Omental fat pad (tissue), 4 donors: ENCODE measurements around the gene CLCN3. TPM values are rescaled to one million over a fixed set of nuclear protein-coding genes. Genes with fewer than 3 reads are reported as not detected.

Experiments used
- ATAC-seq: fragments of 150-250 bp; one replicate; pipeline ENCODE4 v1.9.1; 2016; ENCODE audit warnings: mild to moderate bottlenecking, moderate library complexity; ENCODE audit not compliant: low FRiP score
- DNase-seq: peaks from one replicate; pipeline ENCODE4 v3.0.0-alpha.2; 2019; ENCODE audit warnings: low spot score
- total RNA-seq, 4 donors: library from RNA; depleted of rRNA; stranded (reverse); fragments of >200 nt; gene quantifications; one replicate each; pipeline ENCODE4 v1.1.0, GENCODE V29; 2016
- TF ChIP-seq, protein P1 (sequence below), 3 donors: fragments of 450-650 bp; IDR thresholded peaks; one replicate each; pipeline ENCODE4 v1.5.1; 2016 to 2017; ENCODE audit warnings: antibody characterized with exemption in 3 of 3, mild to moderate bottlenecking in 3 of 3, moderate library complexity in 2 of 3

Gene CLCN3
- total RNA-seq, 4 donors from 2014 or later: 18.3 to 30.6 (median 30.1) TPM

DNA sequence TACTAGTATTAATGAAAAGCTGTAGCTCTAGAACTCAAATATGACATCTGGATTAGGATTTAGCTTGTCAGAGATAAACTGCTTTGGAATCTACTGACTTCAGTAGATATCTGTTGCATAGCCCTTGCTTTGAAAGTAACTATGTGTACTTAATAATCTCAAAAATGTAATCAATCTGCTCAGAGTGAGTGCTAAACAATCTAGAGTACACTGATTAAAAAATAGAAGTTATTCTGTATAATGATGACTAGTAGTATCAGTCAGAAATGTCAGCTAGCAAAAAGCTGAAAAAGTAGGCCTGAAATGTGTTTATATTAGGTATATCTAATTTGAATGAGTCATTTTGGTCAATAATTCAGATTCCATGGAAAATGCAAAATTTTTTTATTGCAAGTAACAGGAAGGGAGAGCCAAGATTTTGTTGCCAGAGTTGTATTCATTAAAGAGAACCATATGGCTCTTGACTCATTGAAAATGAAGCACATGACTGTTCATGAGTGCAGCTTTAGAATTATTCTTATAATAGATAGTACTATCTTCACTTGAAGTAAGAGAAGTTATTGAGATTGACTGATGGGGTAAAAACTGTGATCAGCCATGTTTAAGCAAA, 20.0 kb downstream of the CLCN3 start:
- TF ChIP-seq, protein P1, sequence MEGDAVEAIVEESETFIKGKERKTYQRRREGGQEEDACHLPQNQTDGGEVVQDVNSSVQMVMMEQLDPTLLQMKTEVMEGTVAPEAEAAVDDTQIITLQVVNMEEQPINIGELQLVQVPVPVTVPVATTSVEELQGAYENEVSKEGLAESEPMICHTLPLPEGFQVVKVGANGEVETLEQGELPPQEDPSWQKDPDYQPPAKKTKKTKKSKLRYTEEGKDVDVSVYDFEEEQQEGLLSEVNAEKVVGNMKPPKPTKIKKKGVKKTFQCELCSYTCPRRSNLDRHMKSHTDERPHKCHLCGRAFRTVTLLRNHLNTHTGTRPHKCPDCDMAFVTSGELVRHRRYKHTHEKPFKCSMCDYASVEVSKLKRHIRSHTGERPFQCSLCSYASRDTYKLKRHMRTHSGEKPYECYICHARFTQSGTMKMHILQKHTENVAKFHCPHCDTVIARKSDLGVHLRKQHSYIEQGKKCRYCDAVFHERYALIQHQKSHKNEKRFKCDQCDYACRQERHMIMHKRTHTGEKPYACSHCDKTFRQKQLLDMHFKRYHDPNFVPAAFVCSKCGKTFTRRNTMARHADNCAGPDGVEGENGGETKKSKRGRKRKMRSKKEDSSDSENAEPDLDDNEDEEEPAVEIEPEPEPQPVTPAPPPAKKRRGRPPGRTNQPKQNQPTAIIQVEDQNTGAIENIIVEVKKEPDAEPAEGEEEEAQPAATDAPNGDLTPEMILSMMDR (IDR thresholded peaks at IDR 0.05): no peak
- ATAC-seq: no peak
- DNase-seq: no peak

DNA sequence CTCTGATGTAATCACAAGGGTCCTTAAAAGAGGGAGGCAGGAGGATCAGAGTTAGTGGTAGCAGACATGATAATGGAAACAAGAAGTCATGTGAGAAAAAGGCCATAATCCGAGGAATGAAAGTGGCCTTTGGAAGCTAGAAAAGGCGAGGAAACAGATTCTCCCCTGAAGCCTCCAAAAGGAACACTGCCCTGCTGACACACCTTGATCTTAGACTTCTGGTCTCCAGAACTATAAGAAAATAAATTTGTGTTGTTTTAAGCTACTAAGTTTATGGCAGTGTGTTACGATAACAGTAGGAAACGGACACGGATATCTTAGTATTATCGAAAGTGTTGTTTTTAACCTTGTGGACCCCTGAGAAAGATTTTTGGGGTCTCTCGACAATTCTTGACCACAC, 24.4 kb downstream of the CLCN3 start:
- TF ChIP-seq, protein P1 (IDR thresholded peaks at IDR 0.05): no peak
- DNase-seq (no peak), ATAC-seq (no peak)

DNA sequence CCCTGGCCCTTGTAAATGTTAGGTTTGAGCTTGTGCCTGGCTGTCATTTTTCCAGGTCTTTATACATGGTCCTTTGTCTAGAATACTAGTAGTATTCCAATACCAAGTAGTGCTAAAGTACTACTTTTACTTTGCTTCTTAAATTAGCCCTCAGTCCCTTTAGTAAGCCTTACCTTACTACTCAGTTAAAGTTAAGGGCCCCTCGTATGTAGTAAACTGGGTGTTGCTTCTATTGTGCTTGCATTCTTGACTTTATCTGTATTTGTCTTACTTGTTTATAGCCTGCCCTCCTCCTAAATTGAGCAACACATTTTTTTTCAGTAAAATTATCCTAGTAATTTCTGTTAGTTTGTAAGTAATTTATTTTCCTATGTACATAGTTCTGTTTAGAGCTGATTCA, 25.2 kb downstream of the CLCN3 start:
- DNase-seq (no peak), ATAC-seq (no peak)
- TF ChIP-seq, protein P1 (IDR thresholded peaks at IDR 0.05): no peak

DNA sequence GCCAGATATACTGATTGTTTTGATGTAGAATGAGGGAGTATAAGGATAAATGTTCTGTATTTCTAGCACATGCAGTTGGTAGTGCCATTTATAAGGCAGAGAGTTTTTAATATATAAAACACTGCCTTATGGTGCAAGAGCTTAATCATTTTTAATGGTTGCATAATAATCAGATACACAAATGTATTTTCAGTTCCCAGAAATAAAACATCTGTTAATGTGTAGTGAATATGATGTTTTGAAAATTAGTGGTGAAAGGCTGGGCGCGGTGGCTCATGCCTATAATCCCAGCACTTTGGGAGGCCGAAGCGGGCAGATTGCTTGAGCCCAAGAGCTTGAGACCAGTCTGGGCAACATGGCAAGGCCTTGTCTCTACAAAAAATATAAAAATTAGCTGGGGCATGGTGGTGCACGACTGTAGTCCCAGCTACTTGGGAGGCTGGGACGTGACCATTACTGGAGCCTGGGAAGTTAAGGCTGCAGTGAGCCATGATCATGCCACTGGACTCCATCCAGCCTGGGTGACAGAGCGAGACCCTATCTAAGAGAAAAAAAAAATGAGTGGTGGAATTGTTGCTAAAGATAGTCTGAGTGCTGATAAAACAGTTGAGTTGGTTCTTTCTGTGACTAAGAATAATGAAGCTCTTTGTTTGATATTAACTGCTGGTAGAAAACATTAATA, 29.3 kb downstream of the CLCN3 start:
- DNase-seq: no peak
- ATAC-seq: no peak
- TF ChIP-seq, protein P1 (IDR thresholded peaks at IDR 0.05): no peak

DNA sequence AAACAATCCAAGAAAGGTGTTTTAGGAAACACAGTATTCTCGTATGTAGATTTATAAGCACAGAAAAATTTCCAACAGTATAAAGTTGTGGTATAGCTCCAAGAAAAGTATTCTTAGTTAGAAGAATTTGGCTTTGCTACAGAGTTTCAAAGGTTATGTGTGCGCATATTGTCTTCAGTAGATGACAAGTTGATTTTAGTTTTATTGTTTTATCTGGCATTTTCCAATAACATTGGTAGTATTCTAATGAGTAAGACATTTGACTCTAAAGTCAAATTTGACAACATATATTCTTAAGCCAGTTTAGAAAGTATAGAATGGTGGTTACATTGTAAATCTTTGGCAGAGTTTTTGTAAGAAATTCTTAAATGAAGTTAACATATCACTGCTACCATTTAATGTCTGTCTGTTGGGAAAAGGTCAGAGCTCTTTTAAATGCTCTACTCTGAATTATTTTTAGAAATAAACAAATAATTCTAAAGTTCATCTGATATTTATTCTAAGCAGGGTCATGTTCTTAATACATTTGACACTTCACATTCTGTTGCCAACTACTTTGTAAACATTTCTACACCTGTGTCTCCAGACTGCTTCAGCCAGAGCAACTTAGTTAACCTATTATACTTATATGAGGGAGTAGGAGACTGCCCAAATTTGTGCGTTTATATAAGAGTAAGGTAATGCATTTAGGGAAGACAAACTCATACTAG, 30.0 kb downstream of the CLCN3 start:
- DNase-seq (no peak), ATAC-seq (no peak)
- TF ChIP-seq, protein P1 (IDR thresholded peaks at IDR 0.05): no peak

DNA sequence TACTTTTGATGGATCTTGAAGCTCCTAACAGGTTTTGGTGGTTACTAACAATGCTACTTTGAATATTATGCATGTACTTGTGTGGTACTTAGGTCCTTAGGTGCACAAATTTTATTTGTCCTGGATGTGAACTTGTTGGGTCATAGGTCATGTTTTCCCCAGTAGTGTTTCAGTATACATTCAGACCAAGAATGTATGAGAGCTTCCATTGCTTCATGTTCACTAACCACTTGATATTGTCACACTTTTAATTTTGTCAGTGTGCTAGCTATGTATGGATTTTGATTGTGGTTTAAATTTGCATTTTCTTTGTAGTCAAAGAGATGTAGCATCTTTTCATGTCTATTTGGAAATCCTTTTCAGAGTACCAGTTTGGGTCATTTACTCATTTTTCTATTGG, 32.2 kb downstream of the CLCN3 start:
- DNase-seq (no peak), ATAC-seq (no peak)
- TF ChIP-seq, protein P1 (IDR thresholded peaks at IDR 0.05): no peak
